ENCODE data around the gene ZBTB4. TPM values are rescaled to one million over a fixed set of nuclear protein-coding genes. Genes with fewer than 3 reads are reported as not detected.

Gene ZBTB4
- total and polyA plus RNA-seq, 8 donors: 15.8 to 31.5 (median 20.1) TPM

- intact Hi-C loops (cut with DNase I; ENCODE audit: low total_unique reads): no loop called here
- 77 to 91% (median 88%) methylated on average over 9 of the region's 9 CpGs for WGBS, 5 donors
- Histone ChIP-seq H3K9me3 (no peaks in the 10 kb centered on the region), H3K4me1 (peaks cover 20 to 58% (median 39%) of the 10 kb centered on the region in 4 donors), H3K4me3 (no peak overlapping the region), H3K27ac (peak overlapping the region in 4 of 5 donors; percentile 38 to 70 (median 62)), H3K27me3 (no peaks in the 10 kb centered on the region), H3K36me3 (peaks cover 20 to 58% (median 55%) of the 10 kb centered on the region in 4 donors)
- TF ChIP-seq EP300 (IDR thresholded peaks at IDR 0.05) (no peak), POLR2AphosphoS5 (IDR thresholded peaks at IDR 0.05) (no peak), CTCF (IDR thresholded peaks at IDR 0.05) (no peak), POLR2A (IDR thresholded peaks at IDR 0.05) (no peak)
- no peak for DNase-seq
These were observed 13.2 kb downstream of the ZBTB4 start for GRCh38 chr17:7466318-7466638.

DNA sequence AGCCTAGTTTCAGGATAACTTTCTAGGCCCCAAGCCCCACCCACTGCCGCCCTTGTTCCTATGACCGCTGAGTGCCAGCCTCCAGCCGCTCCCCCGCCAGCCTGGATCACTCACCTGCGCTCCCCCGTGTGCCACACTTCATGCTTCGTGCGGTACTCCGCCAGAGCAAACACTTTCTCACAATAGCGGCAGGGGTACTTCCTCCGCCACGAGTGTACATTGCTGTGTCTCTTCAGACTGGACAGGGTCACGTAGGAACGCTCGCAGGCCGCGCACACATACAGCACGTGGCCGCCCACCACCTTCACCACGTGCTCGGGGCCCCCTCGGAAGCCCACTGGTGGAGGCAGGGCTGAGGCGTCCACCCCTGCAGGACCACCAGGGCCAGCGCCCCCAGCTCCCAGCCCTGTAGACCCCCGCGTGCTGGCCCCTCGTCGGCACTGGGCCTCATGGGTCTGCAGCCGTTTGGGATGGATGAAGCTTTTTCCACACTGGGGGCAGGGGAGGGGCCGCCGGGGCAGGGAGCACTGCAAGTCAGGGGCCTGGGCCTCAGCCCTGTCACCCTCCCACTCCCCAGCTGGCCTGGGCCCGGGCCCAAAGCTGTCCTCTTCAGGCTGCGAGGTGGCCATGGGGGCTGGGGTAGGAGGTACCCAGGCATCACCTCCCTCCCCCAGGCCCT lies 13.7 kb downstream of the ZBTB4 start:
- no peaks in the 10 kb centered on the region for H3K9me3 ChIP-seq
- H3K27me3 ChIP-seq: no peaks in the 10 kb centered on the region
- TF ChIP-seq EP300 (IDR thresholded peaks at IDR 0.05) (no peak), POLR2A (IDR thresholded peaks at IDR 0.05) (no peak), POLR2AphosphoS5 (IDR thresholded peaks at IDR 0.05) (no peak), CTCF (IDR thresholded peaks at IDR 0.05) (no peak)
- H3K27ac ChIP-seq: peak overlapping the region in 4 of 5 donors; percentile 38 to 70 (median 62)
- DNase-seq: no peak
- intact Hi-C loops (cut with DNase I; ENCODE audit: low total_unique reads): no loop called here
- WGBS, 5 donors: 83 to 92% (median 90%) methylated on average over 26 to 33 of the region's 33 CpGs
- peaks cover 18 to 53% (median 35%) of the 10 kb centered on the region in 4 donors for H3K4me1 ChIP-seq
- H3K36me3 ChIP-seq: peaks cover 20 to 63% (median 55%) of the 10 kb centered on the region in 4 donors
- no peak overlapping the region for H3K4me3 ChIP-seq

DNA sequence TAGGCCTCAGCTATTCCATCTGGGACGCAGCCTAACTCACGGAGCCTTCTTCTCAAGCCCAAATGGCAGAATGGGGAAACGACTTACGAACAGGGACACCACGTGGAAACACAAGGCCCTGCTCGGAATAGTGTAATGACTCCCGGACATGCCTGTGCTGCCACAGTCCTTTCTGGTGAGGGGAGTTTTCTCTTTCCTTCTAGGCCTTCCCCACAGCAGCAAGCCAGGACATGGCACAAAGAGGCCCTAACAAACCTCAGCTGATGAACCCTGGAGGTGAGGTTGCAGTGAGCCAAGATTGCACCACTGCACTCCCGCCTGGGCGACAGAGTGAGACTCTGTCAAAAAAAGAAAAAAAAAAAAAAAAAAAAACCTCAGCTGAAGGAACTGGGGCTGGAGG lies 15.3 kb downstream of the ZBTB4 start:
- Histone ChIP-seq H3K27ac (no peak overlapping the region), H3K9me3 (no peaks in the 10 kb centered on the region), H3K4me3 (no peak overlapping the region), H3K4me1 (peaks cover 7 to 36% (median 27%) of the 10 kb centered on the region in 4 donors), H3K36me3 (peaks cover 20 to 63% (median 55%) of the 10 kb centered on the region in 4 donors), H3K27me3 (no peaks in the 10 kb centered on the region)
- DNase-seq: no peak
- intact Hi-C loops (cut with DNase I; ENCODE audit: low total_unique reads): no loop called here
- 87 to 98% (median 92%) methylated on average over 7 to 9 of the region's 9 CpGs for WGBS, 5 donors
- TF ChIP-seq POLR2AphosphoS5 (IDR thresholded peaks at IDR 0.05): no peak
- no peak for TF ChIP-seq EP300 (IDR thresholded peaks at IDR 0.05)

- no peaks in the 10 kb centered on the region for H3K27me3 ChIP-seq
- WGBS, 5 donors: 82 to 90% (median 87%) methylated on average over 11 to 14 of the region's 14 CpGs
- DNase-seq: no peak
- intact Hi-C loops (cut with DNase I; ENCODE audit: low total_unique reads): no loop called here
- TF ChIP-seq CTCF (IDR thresholded peaks at IDR 0.05) (no peak), POLR2A (IDR thresholded peaks at IDR 0.05) (no peak), EP300 (IDR thresholded peaks at IDR 0.05) (no peak), POLR2AphosphoS5 (IDR thresholded peaks at IDR 0.05) (no peak)
- H3K27ac ChIP-seq: no peak overlapping the region
- no peaks in the 10 kb centered on the region for H3K9me3 ChIP-seq
- peaks cover 20 to 63% (median 55%) of the 10 kb centered on the region in 4 donors for H3K36me3 ChIP-seq
- H3K4me3 ChIP-seq: no peak overlapping the region
- H3K4me1 ChIP-seq: peaks cover 7 to 30% (median 24%) of the 10 kb centered on the region in 4 donors
These were observed 16.0 kb downstream of the ZBTB4 start for GRCh38 chr17:7463372-7463846.

Data from stomach (tissue), 9 donors.